LNCaP clone FGC (cell line): Measurements from ENCODE around the gene GRIP2.

Experiments
- DNase-seq: peaks from one replicate; pipeline ENCODE4 v3.0.0-alpha.2; 2011; ENCODE audit warnings: low read depth
- H3K4me3 ChIP-seq: 2 replicates; pipeline ENCODE4 v1.5.1; 2011; ENCODE audit warnings: mild to moderate bottlenecking, low read depth, low read length, control low read depth
- CTCF ChIP-seq: IDR thresholded peaks from 2 replicates; pipeline ENCODE4 v1.5.1; 2012; ENCODE audit warnings: mild to moderate bottlenecking; ENCODE audit not compliant: control insufficient read depth, insufficient read depth; ENCODE audit errors: extremely low read depth

The GRIP2 gene

GRCh38 chr3:14492948-14493881, 46.9 kb downstream of the GRIP2 start:
- TF ChIP-seq CTCF: no peak
- no peak overlapping the region for H3K4me3 ChIP-seq
- DNase-seq: no peak

GRCh38 chr3:14491396-14492190, 48.5 kb downstream of the GRIP2 start:
- no peak for TF ChIP-seq CTCF
- H3K4me3 ChIP-seq: no peak overlapping the region
- no peak for DNase-seq

- H3K4me3 ChIP-seq: no peak overlapping the region
- no peak for TF ChIP-seq CTCF
- DNase-seq: no peak
Measured at GRCh38 chr3:14490831-14491230, 49.3 kb downstream of the GRIP2 start.

GRCh38 chr3:14490255-14490654, 49.9 kb downstream of the GRIP2 start:
- DNase-seq: no peak
- TF ChIP-seq CTCF: no peak
- H3K4me3 ChIP-seq: no peak overlapping the region

- TF ChIP-seq CTCF: no peak
- no peak for DNase-seq
- H3K4me3 ChIP-seq: no peak overlapping the region
Measured at GRCh38 chr3:14489641-14490040, 50.5 kb downstream of the GRIP2 start.

- no peak overlapping the region for H3K4me3 ChIP-seq
- TF ChIP-seq CTCF: no peak
- DNase-seq: no peak
Measured at GRCh38 chr3:14488286-14489041, 51.7 kb downstream of the GRIP2 start.
